Hepatocyte (in vitro differentiated cells): ENCODE measurements around the gene HEMK1. TPM values are rescaled to one million over a fixed set of nuclear protein-coding genes. Genes with fewer than 3 reads are reported as not detected.

Experiments
- DNase-seq: peaks from one replicate; pipeline ENCODE4 v3.0.0-alpha.2; 2016; ENCODE audit warnings: low spot score
- H2AFZ ChIP-seq: fragments of 200-600 bp; sonication (generic); 2 replicates; pipeline ENCODE4 v1.6.0; 2016; ENCODE audit warnings: antibody characterized with exemption, mild to moderate bottlenecking
- H3K27ac ChIP-seq: fragments of 200-600 bp; sonication (generic); 2 replicates; pipeline ENCODE4 v1.5.1; 2016; ENCODE audit warnings: mild to moderate bottlenecking
- H3K27me3 ChIP-seq: fragments of 200-600 bp; sonication (generic); 2 replicates; pipeline ENCODE4 v1.6.1; 2016
- H3K36me3 ChIP-seq: fragments of 200-600 bp; sonication (generic); replicated peaks from 2 replicates; pipeline ENCODE4 v1.5.1; 2016; ENCODE audit warnings: low read depth; ENCODE audit not compliant: insufficient read depth
- H3K4me1 ChIP-seq: fragments of 200-600 bp; sonication (generic); 2 replicates; pipeline ENCODE4 v1.5.1; 2016; ENCODE audit warnings: mild to moderate bottlenecking, moderate library complexity; ENCODE audit not compliant: insufficient read depth
- H3K4me2 ChIP-seq: fragments of 200-600 bp; sonication (generic); 2 replicates; pipeline ENCODE4 v1.6.0; 2016
- H3K4me3 ChIP-seq: fragments of 200-600 bp; sonication (generic); 2 replicates; pipeline ENCODE4 v1.5.1; 2016; ENCODE audit warnings: mild to moderate bottlenecking
- H3K79me2 ChIP-seq: fragments of 200-600 bp; sonication (generic); 2 replicates; pipeline ENCODE4 v1.6.0; 2017; ENCODE audit warnings: mild to moderate bottlenecking
- H3K9me2 ChIP-seq: fragments of 200-600 bp; sonication (generic); replicated peaks from 2 replicates; pipeline ENCODE4 v1.6.0; 2017; ENCODE audit warnings: mild to moderate bottlenecking; ENCODE audit not compliant: insufficient read depth
- H3K9me3 ChIP-seq: fragments of 200-600 bp; sonication (generic); 2 replicates; pipeline ENCODE4 v1.5.1; 2016; ENCODE audit warnings: low read depth, mild to moderate bottlenecking
- H4K20me1 ChIP-seq: fragments of 200-600 bp; sonication (generic); 2 replicates; pipeline ENCODE4 v1.6.0; 2016; ENCODE audit warnings: mild to moderate bottlenecking; ENCODE audit not compliant: insufficient read depth, poor library complexity, severe bottlenecking
- EZH2 ChIP-seq: fragments of 200-600 bp; sonication (generic); IDR thresholded peaks from 2 replicates; pipeline ENCODE4 v1.6.1; 2016; ENCODE audit warnings: antibody characterized with exemption, mild to moderate bottlenecking, borderline replicate concordance
- EZH2phosphoT487 ChIP-seq: fragments of 200-600 bp; sonication (generic); IDR thresholded peaks from one replicate; pipeline ENCODE4 v1.6.1; 2018; ENCODE audit warnings: antibody characterized with exemption, mild to moderate bottlenecking, low read depth, moderate library complexity; ENCODE audit not compliant: unreplicated experiment, severe bottlenecking
- WGBS: methylation state at CpG from one replicate; pipeline ENCODE4 v1.1.6; 2016; ENCODE audit warnings: low lambda C conversion rate; ENCODE audit errors: missing lambda C conversion rate; 5-methylcytosine and 5-hydroxymethylcytosine counted together
- polyA plus RNA-seq: library from polyadenylated mRNA; unstranded; fragments of >200 nt; fragmentation: Nextera tagmentation; extraction: Ambion mirVana; gene quantifications from 2 replicates; pipeline ENCODE4 v1.2.1, GENCODE V29; 2016
- total RNA-seq: library from RNA; depleted of rRNA; stranded (reverse); fragments of >200 nt; gene quantifications from 2 replicates; pipeline ENCODE4 v1.2.3, GENCODE V29; 2014
- TF ChIP-seq, protein P1 (sequence below): fragments of 200-600 bp; sonication (generic); IDR thresholded peaks from 2 replicates; pipeline ENCODE4 v1.5.1; 2016; ENCODE audit warnings: antibody characterized with exemption, mild to moderate bottlenecking; ENCODE audit not compliant: poor library complexity

HEMK1 gene
- total and polyA plus RNA-seq, 2 experiments from 2014 or later, result 18.6 to 27.2 TPM

DNA sequence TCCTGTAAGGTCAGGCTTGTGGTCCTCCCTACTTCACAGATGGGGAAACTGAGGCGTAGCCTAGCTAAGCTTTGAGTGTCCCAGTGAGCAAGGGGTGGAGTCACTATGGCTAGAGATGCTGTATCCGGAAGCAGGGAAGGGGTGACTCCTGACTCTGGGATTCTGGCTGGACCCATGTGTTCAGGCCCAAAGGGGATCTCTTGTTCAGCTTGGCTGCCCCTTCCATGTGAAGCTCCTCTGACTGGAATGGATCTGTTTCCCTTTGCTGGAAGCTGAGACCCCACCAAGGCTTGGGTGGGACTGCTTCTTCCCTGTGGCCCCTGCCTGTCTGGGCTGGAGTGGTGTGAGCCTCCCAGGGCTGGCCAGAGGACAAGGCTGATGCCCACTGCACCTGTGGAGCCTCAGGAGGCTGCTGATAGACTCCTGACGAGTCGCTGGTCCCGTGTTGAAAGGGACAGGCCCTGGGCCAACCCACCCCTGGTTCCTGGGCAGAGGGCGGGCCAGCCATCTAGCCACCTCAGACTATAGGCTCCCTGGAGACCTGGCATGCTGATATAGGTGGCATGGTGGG is 48.7 kb downstream of the HEMK1 start:
- Histone ChIP-seq H3K4me3 (peak overlapping the region; percentile 80), H3K79me2 (peaks cover 35% of the 10 kb centered on the region), H3K4me1 (peaks cover 19% of the 10 kb centered on the region), H3K4me2 (peak overlapping the region; percentile 93), H4K20me1 (no peaks in the 10 kb centered on the region), H3K9me3 (no peaks in the 10 kb centered on the region), H3K27me3 (no peaks in the 10 kb centered on the region), H3K9me2 (no peaks in the 10 kb centered on the region), H3K36me3 (no peaks in the 10 kb centered on the region), H3K27ac (peak overlapping the region; percentile 98), H2AFZ (peak overlapping the region; percentile 86)
- TF ChIP-seq, protein P1, sequence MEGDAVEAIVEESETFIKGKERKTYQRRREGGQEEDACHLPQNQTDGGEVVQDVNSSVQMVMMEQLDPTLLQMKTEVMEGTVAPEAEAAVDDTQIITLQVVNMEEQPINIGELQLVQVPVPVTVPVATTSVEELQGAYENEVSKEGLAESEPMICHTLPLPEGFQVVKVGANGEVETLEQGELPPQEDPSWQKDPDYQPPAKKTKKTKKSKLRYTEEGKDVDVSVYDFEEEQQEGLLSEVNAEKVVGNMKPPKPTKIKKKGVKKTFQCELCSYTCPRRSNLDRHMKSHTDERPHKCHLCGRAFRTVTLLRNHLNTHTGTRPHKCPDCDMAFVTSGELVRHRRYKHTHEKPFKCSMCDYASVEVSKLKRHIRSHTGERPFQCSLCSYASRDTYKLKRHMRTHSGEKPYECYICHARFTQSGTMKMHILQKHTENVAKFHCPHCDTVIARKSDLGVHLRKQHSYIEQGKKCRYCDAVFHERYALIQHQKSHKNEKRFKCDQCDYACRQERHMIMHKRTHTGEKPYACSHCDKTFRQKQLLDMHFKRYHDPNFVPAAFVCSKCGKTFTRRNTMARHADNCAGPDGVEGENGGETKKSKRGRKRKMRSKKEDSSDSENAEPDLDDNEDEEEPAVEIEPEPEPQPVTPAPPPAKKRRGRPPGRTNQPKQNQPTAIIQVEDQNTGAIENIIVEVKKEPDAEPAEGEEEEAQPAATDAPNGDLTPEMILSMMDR, result no peak
- no peak for TF ChIP-seq EZH2
- TF ChIP-seq EZH2phosphoT487, result no peak
- 82% methylated on average over 6 of the region's 6 CpGs for WGBS
- peak; percentile 32 for DNase-seq

DNA sequence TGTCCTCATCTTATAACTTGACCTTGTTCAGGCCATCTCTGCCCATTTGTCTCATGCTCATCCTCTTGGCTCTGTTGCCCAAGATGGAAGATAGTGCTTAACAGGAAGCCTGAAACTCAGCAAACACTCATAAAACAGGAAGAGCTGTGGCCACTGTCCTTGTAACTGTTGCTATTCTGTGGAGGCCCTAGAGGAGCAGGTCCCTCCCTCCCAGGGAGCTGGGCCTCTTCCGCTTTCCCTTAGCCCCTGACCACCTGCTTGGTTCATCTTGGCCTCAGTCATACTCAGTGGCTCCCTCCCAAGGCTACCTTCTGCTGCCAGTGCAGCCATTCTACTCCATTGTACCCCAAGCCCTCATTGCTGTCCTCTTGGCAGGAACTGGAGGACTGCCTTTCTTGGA is 51.1 kb downstream of the HEMK1 start:
- no peak overlapping the region for H2AFZ ChIP-seq
- 100% methylated on average over 1 of the region's 1 CpG for WGBS
- TF ChIP-seq EZH2phosphoT487 (no peak), EZH2 (no peak)
- TF ChIP-seq, protein P1, result no peak
- peaks cover 38% of the 10 kb centered on the region for H3K79me2 ChIP-seq
- H3K4me2 ChIP-seq, result no peak overlapping the region
- no peak overlapping the region for H3K4me3 ChIP-seq
- no peak for DNase-seq
- no peaks in the 10 kb centered on the region for H3K27me3 ChIP-seq
- no peaks in the 10 kb centered on the region for H3K9me3 ChIP-seq
- H3K4me1 ChIP-seq, result peaks cover 17% of the 10 kb centered on the region
- H3K36me3 ChIP-seq, result no peaks in the 10 kb centered on the region
- no peaks in the 10 kb centered on the region for H3K9me2 ChIP-seq
- no peak overlapping the region for H3K27ac ChIP-seq
- no peaks in the 10 kb centered on the region for H4K20me1 ChIP-seq

DNA sequence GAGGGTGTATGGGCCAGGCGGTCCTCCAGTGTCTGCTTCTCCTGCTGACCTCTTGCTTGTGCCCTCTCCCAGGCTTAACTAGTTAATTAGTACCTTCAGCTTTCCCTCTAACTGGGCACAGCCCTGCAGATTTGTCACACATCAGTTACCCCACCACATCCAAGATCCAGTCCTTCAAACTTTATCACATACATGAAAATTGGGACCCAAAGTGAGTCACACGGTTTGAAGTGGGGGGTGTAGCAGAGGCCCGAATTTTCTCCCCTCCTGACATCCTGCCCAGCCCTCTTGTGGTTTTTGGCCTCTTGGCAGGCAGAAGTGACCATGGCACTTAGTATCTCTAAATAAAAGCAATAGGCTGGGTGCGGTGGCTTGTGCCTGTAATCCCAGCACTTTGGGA is 51.5 kb downstream of the HEMK1 start:
- Histone ChIP-seq H2AFZ (no peak overlapping the region), H3K4me3 (no peak overlapping the region), H3K9me2 (no peaks in the 10 kb centered on the region), H3K9me3 (no peaks in the 10 kb centered on the region), H3K27me3 (no peaks in the 10 kb centered on the region), H3K4me1 (peaks cover 17% of the 10 kb centered on the region), H3K36me3 (no peaks in the 10 kb centered on the region), H4K20me1 (no peaks in the 10 kb centered on the region), H3K79me2 (peaks cover 42% of the 10 kb centered on the region), H3K4me2 (no peak overlapping the region), H3K27ac (no peak overlapping the region)
- DNase-seq, result no peak
- no peak for TF ChIP-seq EZH2phosphoT487
- no peak for TF ChIP-seq EZH2
- TF ChIP-seq, protein P1, result no peak
- WGBS, result 91% methylated on average over 4 of the region's 4 CpGs

DNA sequence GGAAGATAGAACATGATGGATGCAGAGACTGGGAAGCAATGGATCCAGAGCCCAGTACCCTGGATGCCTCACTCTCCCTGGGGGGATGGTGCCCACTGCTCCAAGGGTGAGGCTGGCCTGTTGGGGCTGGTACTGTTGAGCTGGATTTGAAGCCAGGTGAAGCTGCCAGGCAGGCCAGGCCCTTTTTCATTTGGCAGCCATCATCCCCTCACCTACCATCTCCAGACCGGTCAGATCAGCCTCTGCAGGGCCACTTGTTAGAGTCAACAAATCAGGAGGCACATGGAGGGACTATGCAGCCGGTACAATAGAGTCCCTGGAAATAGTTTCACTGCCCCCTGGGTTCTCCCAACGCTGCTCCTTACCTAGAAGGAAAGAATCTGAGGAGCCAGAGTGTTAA is 53.6 kb downstream of the HEMK1 start:
- Histone ChIP-seq H3K9me2 (no peaks in the 10 kb centered on the region), H2AFZ (no peak overlapping the region), H3K36me3 (no peaks in the 10 kb centered on the region), H3K27ac (no peak overlapping the region), H3K9me3 (no peaks in the 10 kb centered on the region), H3K4me1 (peaks cover 14% of the 10 kb centered on the region), H3K79me2 (peaks cover 45% of the 10 kb centered on the region), H3K4me3 (no peak overlapping the region), H4K20me1 (peaks cover 3% of the 10 kb centered on the region), H3K27me3 (no peaks in the 10 kb centered on the region), H3K4me2 (no peak overlapping the region)
- TF ChIP-seq EZH2, result no peak
- no peak for TF ChIP-seq EZH2phosphoT487
- TF ChIP-seq, protein P1, result no peak
- WGBS, result 68% methylated on average over 3 of the region's 3 CpGs
- DNase-seq, result no peak
